Mucosa of stomach (tissue), 1 donor: ENCODE measurements around the gene ZNF823.
"Not testable (repeated sequence)": the region's sequence is repeated elsewhere in the genome, so short reads cannot be mapped to it uniquely, and the experiment has no call there.

Source experiments
- H3K27me3 ChIP-seq: one replicate; pipeline ENCODE4 v1.7.0; 2013; ENCODE audit warnings: mild to moderate bottlenecking, low read length; ENCODE audit not compliant: control insufficient read depth, insufficient read depth
- H3K36me3 ChIP-seq: one replicate; pipeline ENCODE4 v1.7.0; 2013; ENCODE audit warnings: low read length; ENCODE audit not compliant: control insufficient read depth, insufficient read depth
- H3K4me1 ChIP-seq: one replicate; pipeline ENCODE4 v1.7.0; 2013; ENCODE audit warnings: mild to moderate bottlenecking, low read length; ENCODE audit not compliant: control insufficient read depth, insufficient read depth
- H3K4me3 ChIP-seq: one replicate; pipeline ENCODE4 v1.7.0; 2013; ENCODE audit warnings: low read length
- H3K9ac ChIP-seq: one replicate; pipeline ENCODE4 v1.7.0; 2013; ENCODE audit warnings: mild to moderate bottlenecking, low read length, moderate library complexity
- H3K9me3 ChIP-seq: one replicate; pipeline ENCODE4 v1.7.0; 2013; ENCODE audit warnings: mild to moderate bottlenecking, low read length, moderate library complexity; ENCODE audit not compliant: control insufficient read depth
- donor health status: Pancreatic carcinoma.

Gene ZNF823

DNA sequence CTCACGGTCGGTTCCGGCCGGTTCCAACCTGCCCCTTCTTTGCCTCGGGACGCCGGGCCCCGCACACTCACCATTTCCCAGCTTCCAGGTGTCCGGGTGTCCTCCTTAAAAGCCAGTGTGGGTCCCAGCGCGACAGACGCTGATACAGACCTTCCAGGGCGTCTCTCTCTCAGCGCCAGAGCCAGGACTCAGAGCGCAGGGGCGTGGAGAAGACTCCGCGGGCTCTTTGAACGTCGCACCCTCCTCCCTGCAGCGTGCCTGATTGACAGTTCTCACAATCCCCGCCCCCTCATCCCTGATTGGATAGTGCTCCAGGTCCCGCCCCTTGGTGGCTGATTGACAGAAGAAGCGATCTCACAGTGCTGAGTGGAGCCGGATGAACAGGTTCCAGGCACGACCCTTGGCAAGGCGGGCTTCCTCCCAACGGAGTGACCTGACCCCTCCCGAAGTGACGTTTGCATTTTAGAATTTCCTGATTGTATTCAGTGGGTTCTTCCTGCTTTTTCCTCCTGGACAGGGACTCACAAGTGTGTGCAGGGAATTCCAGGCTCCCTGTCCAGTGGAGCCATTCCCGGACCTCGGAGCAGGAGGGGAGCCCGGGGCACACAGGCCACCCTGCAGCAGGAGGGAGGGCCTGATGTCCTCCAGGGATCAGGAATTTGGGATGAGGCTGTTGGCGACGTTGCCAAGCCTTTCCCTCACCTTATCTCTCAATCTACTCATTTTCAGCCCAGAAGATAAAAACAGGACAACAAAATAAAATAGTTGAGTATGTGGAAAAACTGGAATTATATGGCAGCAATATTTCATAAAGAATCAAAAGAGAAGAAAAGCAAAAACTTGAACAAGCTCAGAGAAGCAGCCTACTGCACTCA, at the start of gene ZNF823:
TSS of gene ZNF823 (minus strand) at position 201 of the 875 bp plus-strand sequence. CDS start at position 74, 127 bp downstream.
- Histone ChIP-seq H3K4me1 (peaks cover 13% of the 10 kb centered on the region), H3K36me3 (no peaks in the 10 kb centered on the region), H3K9ac (peak within 1 kb of the TSS; percentile 90), H3K27me3 (no peaks in the 10 kb centered on the region), H3K9me3 (no peaks in the 10 kb centered on the region), H3K4me3 (peak within 1 kb of the TSS; percentile 77)

DNA sequence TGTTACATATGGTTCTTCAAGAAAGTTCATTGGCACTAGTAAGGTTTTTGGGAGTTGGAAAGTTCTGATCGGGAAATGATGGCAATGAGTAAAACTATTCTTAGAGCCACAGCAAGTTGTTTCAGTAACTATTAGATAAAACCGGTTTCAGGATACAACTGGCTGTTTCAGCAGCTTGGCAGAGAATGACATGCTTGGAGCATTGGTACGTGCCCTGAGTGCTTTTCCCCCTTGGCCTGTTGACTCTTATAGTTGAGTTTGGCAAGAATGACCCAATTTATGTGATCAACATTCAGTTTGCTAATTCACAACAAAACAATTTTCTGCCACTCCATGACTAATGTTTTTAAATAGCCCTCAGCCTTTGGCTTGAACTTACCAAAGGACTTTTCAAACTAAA, 48.8 kb upstream of the ZNF823 start:
- Histone ChIP-seq H3K36me3 (no peaks in the 10 kb centered on the region), H3K4me3 (no peak overlapping the region), H3K4me1 (no peaks in the 10 kb centered on the region), H3K9ac (no peak overlapping the region), H3K9me3 (peaks cover 5% of the 10 kb centered on the region), H3K27me3 (no peaks in the 10 kb centered on the region)

DNA sequence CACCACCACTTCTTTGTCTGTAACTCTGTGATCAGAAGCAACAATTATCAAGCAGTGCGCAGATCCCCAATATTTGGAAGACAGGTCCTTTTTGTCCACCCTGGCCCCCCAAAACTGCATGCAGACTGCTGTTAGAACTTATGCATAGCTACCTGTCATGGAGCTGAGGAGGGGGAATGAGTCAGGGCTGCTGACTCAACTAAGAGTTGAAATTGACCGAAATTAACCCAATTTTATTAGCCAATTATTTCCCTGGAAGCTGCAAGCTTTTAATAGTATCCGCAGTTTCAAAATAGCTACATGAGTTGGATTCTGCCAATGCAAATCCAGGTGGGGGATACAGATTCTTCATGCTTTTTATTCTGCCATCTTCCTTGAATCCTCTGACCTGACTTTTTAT, 45.6 kb upstream of the ZNF823 start:
- H3K4me3 ChIP-seq, result no peak overlapping the region
- no peaks in the 10 kb centered on the region for H3K4me1 ChIP-seq
- H3K9ac ChIP-seq, result no peak overlapping the region
- H3K36me3 ChIP-seq, result peaks cover 16% of the 10 kb centered on the region
- no peaks in the 10 kb centered on the region for H3K27me3 ChIP-seq
- H3K9me3 ChIP-seq, result peaks cover 25% of the 10 kb centered on the region

DNA sequence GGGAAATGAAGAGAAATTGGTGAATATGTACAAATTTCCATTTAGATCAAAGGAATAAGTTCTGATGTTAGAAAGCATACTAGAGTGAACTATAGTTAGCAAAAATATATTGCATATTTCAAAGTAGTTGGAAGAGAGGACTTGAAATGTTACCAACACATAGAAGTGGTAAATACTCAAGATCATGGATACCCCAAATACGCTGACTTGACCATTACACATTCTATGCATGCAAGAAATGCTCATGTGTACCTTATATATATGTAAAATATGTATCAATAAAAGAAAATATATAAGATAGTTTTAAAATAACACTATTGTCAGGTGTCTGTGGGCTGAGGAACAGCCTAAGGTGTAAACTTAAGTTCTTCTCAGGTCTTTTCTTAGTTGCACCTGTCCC, 45.0 kb upstream of the ZNF823 start:
- H3K27me3 ChIP-seq, result no peaks in the 10 kb centered on the region
- peaks cover 16% of the 10 kb centered on the region for H3K36me3 ChIP-seq
- H3K9me3 ChIP-seq, result peaks cover 25% of the 10 kb centered on the region
- H3K4me1 ChIP-seq, result no peaks in the 10 kb centered on the region
- H3K4me3 ChIP-seq, result no peak overlapping the region
- no peak overlapping the region for H3K9ac ChIP-seq

- Histone ChIP-seq H3K9ac (no peak overlapping the region), H3K36me3 (peaks cover 16% of the 10 kb centered on the region), H3K4me3 (no peak overlapping the region), H3K27me3 (no peaks in the 10 kb centered on the region), H3K9me3 (peaks cover 25% of the 10 kb centered on the region), H3K4me1 (no peaks in the 10 kb centered on the region)
Observed at GRCh38 chr19:11781295-11782057, 42.7 kb upstream of the ZNF823 start.

GRCh38 chr19:11780431-11781020, 41.8 kb upstream of the ZNF823 start:
- peaks cover 25% of the 10 kb centered on the region for H3K9me3 ChIP-seq

DNA sequence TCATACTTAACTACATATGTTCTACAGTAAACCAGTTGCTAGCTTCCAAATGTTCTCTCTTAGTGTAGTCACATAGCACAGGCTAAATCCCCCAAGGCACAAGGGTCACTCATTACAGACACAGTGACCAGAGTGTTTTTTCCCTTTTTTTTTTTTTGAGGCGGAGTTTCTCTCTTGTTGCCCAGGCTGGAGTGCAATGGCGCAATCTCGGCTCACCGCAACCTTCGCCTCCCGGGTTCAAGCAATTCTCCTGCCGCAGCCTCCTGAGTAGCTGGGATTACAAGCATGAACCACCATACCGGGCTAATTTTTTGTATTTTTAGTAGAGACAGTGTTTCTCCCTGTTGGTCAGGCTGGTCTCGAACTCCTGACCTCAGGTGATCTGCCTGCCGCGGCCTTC, 37.9 kb upstream of the ZNF823 start:
- H3K9me3 ChIP-seq, result peaks cover 18% of the 10 kb centered on the region
- H3K36me3 ChIP-seq, result peaks cover 16% of the 10 kb centered on the region
- H3K4me1 ChIP-seq, H3K4me3 ChIP-seq, H3K9ac ChIP-seq, H3K27me3 ChIP-seq: not testable (repeated sequence)

More at GRCh38 chr19:11780431-11781020, 41.8 kb upstream of the ZNF823 start:
- Histone ChIP-seq H3K9ac (no peak overlapping the region), H3K36me3 (peaks cover 16% of the 10 kb centered on the region), H3K27me3 (no peaks in the 10 kb centered on the region), H3K4me1 (no peaks in the 10 kb centered on the region), H3K4me3 (no peak overlapping the region)

DNA sequence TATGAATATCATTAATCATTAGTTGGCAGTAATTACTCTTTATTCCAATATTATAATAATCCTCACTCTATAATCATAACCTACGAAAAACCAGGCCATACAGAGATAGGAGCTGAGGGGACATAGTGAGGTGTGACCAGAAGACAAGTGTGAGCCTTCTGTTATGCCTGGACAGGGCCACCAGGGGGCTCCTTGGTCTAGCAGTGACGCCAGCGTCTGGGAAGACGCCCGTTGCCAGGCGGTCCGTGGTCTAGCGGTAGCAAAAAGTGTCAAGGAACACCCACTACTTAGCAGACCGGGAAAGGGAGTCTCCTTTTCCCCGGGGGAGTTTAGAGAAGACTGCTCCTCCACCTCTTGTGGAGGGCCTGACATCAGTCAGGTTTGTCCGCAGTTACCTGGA, 32.8 kb upstream of the ZNF823 start:
- H3K9me3 ChIP-seq, H3K27me3 ChIP-seq, H3K36me3 ChIP-seq, H3K4me1 ChIP-seq, H3K9ac ChIP-seq, H3K4me3 ChIP-seq: not testable (repeated sequence)

- Histone ChIP-seq H3K4me3 (no peak overlapping the region), H3K27me3 (no peaks in the 10 kb centered on the region), H3K36me3 (no peaks in the 10 kb centered on the region), H3K9ac (no peak overlapping the region), H3K4me1 (peaks cover 9% of the 10 kb centered on the region), H3K9me3 (no peaks in the 10 kb centered on the region)
Observed at GRCh38 chr19:11769995-11770394, 31.2 kb upstream of the ZNF823 start.

DNA sequence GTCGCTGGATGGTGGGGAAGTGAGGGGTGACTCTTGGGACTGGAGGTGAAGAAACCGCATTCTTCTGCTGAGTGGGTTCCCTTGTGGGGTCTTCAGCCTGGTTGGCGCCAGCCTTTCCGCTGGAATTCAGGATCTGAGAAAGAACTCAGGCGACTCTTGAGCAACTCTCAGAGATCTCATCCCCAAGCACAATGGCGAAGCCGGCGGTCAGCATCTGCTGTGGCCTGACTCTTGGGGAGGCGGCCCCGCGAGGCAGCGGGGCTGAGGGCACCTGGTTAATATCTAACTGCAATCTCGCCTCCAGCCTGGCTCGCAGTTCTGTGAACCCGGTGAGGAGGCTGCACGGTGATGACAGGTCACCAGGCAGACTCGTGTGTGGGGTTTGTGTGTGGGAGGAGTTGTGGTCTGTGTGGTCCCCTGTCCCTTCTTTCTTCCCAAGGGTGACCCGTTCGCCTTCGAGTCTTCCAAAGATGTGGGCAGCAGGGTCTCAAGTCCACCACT, 28.9 kb upstream of the ZNF823 start:
- H3K36me3 ChIP-seq, result no peaks in the 10 kb centered on the region

DNA sequence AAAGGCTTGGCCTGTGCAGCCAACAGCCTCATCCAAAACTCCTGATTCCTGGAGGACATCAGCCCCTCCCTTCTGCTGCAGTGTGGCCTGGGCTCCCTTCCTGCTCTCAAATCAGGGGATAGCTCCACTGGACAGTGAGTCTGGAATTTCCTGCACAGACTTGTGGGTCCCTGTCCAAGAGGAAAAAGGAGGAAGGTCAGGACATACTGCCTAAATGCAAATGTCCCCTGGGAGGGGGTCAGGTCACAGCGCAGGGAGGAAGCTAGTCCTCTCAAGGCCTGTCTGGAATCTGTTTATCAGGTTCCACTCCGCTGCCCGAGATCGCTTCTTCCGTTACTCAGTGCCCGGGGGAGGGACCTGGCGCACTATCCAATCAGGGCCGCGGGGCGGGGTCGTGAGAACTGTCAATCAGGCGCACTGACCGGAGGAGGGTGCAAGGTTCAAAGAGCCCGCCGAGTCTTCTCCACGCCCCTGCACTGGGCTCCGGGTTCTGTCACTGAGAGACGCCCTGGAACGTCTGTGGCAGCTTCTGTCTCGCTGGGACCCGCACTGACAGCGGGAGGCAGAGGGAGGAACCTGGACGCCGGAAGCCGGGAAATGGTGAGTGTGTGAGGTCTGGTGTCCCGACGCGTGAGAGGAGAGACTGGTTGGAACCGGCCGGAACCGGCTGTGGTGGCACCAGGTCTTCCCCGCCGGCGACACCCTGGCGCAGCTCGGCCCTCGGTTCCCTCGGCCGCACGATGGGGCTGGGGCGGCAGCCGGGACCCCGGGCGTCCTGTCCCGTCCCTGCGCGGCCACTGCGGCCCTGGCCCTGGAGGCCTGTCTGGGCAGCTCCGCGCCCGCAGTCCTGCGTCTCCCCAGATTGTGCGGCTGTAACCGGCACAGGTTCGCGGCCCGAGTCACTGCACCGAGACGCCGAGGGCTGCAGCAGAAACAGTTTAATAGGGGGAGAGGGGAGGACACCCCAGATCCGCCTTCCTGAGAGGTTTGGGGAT, 28.1 kb upstream of the ZNF823 start, which contains the start of gene ZNF441:
TSS of gene ZNF441 (plus strand) at position 404 of the 995 bp plus-strand sequence. CDS start at position 598, 194 bp downstream.
- Histone ChIP-seq H3K27me3 (no peaks in the 10 kb centered on the region), H3K9me3 (no peaks in the 10 kb centered on the region), H3K36me3 (no peaks in the 10 kb centered on the region), H3K9ac (peak within 1 kb of the TSS; percentile 93), H3K4me1 (peaks cover 9% of the 10 kb centered on the region), H3K4me3 (peak within 1 kb of the TSS; percentile 82)

More for the DNA sequence above, 28.9 kb upstream of the ZNF823 start:
- H3K4me3 ChIP-seq, result peak overlapping the region; percentile 82
- H3K9ac ChIP-seq, result peak overlapping the region; percentile 93
- H3K4me1 ChIP-seq, result peaks cover 9% of the 10 kb centered on the region
- no peaks in the 10 kb centered on the region for H3K9me3 ChIP-seq
- no peaks in the 10 kb centered on the region for H3K27me3 ChIP-seq
